SK-N-SH treated with all-trans-retinoic acid at 6 μM for 48 hours (cell line): ENCODE measurements around the gene LGALS9.
"Not testable (repeated sequence)": the region's sequence is repeated elsewhere in the genome, so short reads cannot be mapped to it uniquely, and the experiment has no call there.

Experiments
- ATAC-seq: fragments of 200-7000 bp; cut with Tn5 transposase; 3 replicates; pipeline ENCODE4 v1.9.1; 2020; ENCODE audit warnings: mild to moderate bottlenecking, moderate library complexity
- ARNTL ChIP-seq: fragments of 450-650 bp; formaldehyde crosslinking; IDR thresholded peaks from 2 replicates; pipeline ENCODE4 v1.5.0; 2020; ENCODE audit warnings: low read depth, mild to moderate bottlenecking, moderate library complexity, borderline replicate concordance
- BACH2 ChIP-seq: fragments of 250-450 bp; sonication (Bioruptor Pico); IDR thresholded peaks from 2 replicates; pipeline ENCODE4 v1.9.0; 2021; ENCODE audit warnings: mild to moderate bottlenecking, borderline replicate concordance
- CSRNP3 ChIP-seq: fragments of 250-450 bp; sonication (Bioruptor Pico); IDR thresholded peaks from 2 replicates; pipeline ENCODE4 v1.5.1; 2021; ENCODE audit warnings: mild to moderate bottlenecking, moderate library complexity
- ESRRG ChIP-seq: fragments of 250-450 bp; sonication (Bioruptor Pico); IDR thresholded peaks from 2 replicates; pipeline ENCODE4 v1.6.1; 2021; ENCODE audit warnings: mild to moderate bottlenecking
- GLIS3 ChIP-seq: fragments of 250-450 bp; sonication (Bioruptor Pico); IDR thresholded peaks from 2 replicates; pipeline ENCODE4 v1.5.0; 2020; ENCODE audit warnings: mild to moderate bottlenecking, moderate library complexity
- ISL1 ChIP-seq: fragments of 250-450 bp; sonication (Bioruptor Pico); IDR thresholded peaks from 2 replicates; pipeline ENCODE4 v2.1.2; 2022; ENCODE audit warnings: mild to moderate bottlenecking, moderate library complexity
- OSR1 ChIP-seq: fragments of 250-450 bp; sonication (Bioruptor Pico); IDR thresholded peaks from 2 replicates; pipeline ENCODE4 v1.8.0; 2022; ENCODE audit warnings: moderate library complexity, mild to moderate bottlenecking, inconsistent platforms
- PATZ1 ChIP-seq: fragments of 250-450 bp; sonication (Bioruptor Pico); IDR thresholded peaks from 2 replicates; pipeline ENCODE4 v1.8.0; 2020; ENCODE audit warnings: mild to moderate bottlenecking, moderate library complexity, borderline replicate concordance
- POU6F1 ChIP-seq: fragments of 250-450 bp; sonication (Bioruptor Pico); IDR thresholded peaks from 2 replicates; pipeline ENCODE4 v1.8.0; 2021; ENCODE audit warnings: low read depth, mild to moderate bottlenecking, moderate library complexity, borderline replicate concordance
- PPARA ChIP-seq: fragments of 250-450 bp; sonication (Bioruptor Pico); IDR thresholded peaks from 2 replicates; pipeline ENCODE4 v1.5.0; 2020; ENCODE audit warnings: mild to moderate bottlenecking, borderline replicate concordance
- RARB ChIP-seq: fragments of 250-450 bp; sonication (Bioruptor Pico); IDR thresholded peaks from 2 replicates; pipeline ENCODE4 v1.8.0; 2021; ENCODE audit warnings: mild to moderate bottlenecking, moderate library complexity
- SNAI2 ChIP-seq: fragments of 250-450 bp; sonication (Bioruptor Pico); IDR thresholded peaks from 2 replicates; pipeline ENCODE4 v1.5.0; 2020; ENCODE audit warnings: mild to moderate bottlenecking, moderate library complexity
- TCF4 ChIP-seq: fragments of 250-450 bp; sonication (Bioruptor Pico); IDR thresholded peaks from 2 replicates; pipeline ENCODE4 v1.8.0; 2021; ENCODE audit warnings: mild to moderate bottlenecking, moderate library complexity, borderline replicate concordance
- TOX ChIP-seq: fragments of 250-450 bp; sonication (Bioruptor Pico); IDR thresholded peaks from 2 replicates; pipeline ENCODE4 v1.8.0; 2021; ENCODE audit warnings: mild to moderate bottlenecking, moderate library complexity, borderline replicate concordance
- TSHZ2 ChIP-seq: fragments of 250-450 bp; sonication (Bioruptor Pico); IDR thresholded peaks from 2 replicates; pipeline ENCODE4 v1.5.0; 2020; ENCODE audit warnings: mild to moderate bottlenecking, moderate library complexity
- ZC3H10 ChIP-seq: fragments of 250-450 bp; sonication (Bioruptor Pico); IDR thresholded peaks from 2 replicates; pipeline ENCODE4 v1.5.1; 2021; ENCODE audit warnings: mild to moderate bottlenecking, moderate library complexity
- ZFP3 ChIP-seq: fragments of 250-450 bp; sonication (Bioruptor Pico); IDR thresholded peaks from 2 replicates; pipeline ENCODE4 v1.5.0; 2020; ENCODE audit warnings: mild to moderate bottlenecking, moderate library complexity
- ZFP30 ChIP-seq: fragments of 450-650 bp; formaldehyde crosslinking; IDR thresholded peaks from 2 replicates; pipeline ENCODE4 v1.5.0; 2022; ENCODE audit warnings: mild to moderate bottlenecking, moderate library complexity
- ZNF565 ChIP-seq: fragments of 450-650 bp; formaldehyde crosslinking; conservative IDR thresholded peaks from 2 replicates; pipeline ENCODE4 v1.5.0; 2020; ENCODE audit warnings: low read depth, mild to moderate bottlenecking, moderate library complexity
- ZNF70 ChIP-seq: fragments of 450-650 bp; formaldehyde crosslinking; IDR thresholded peaks from 2 replicates; pipeline ENCODE4 v1.5.0; 2020; ENCODE audit warnings: mild to moderate bottlenecking, moderate library complexity
- ZNF8 ChIP-seq: fragments of 450-650 bp; formaldehyde crosslinking; IDR thresholded peaks from 2 replicates; pipeline ENCODE4 v1.5.0; 2020; ENCODE audit warnings: mild to moderate bottlenecking, moderate library complexity

The LGALS9 gene

GRCh38 chr17:27631897-27632725 lies 1.1 kb downstream of the LGALS9 start:
- TF ChIP-seq ZNF70 (CRISPR knock-in tag) = no peak
- no peak for ATAC-seq

GRCh38 chr17:27632766-27633165 lies 1.8 kb downstream of the LGALS9 start:
- ATAC-seq = not testable (repeated sequence)

- no peak for ATAC-seq
- TF ChIP-seq GLIS3 (no peak), POU6F1 (no peak), TCF4 (CRISPR knock-in tag) (no peak), TOX (no peak), ZNF565 (CRISPR knock-in tag) (no peak), RARB (CRISPR knock-in tag) (no peak)
- TF ChIP-seq, all 23 proteins: peak for 0
Observed at GRCh38 chr17:27633312-27634025, 2.5 kb downstream of the LGALS9 start.

GRCh38 chr17:27634026-27634335 lies 3.0 kb downstream of the LGALS9 start:
- ATAC-seq = no peak
- no peak for TF ChIP-seq CSRNP3 (CRISPR knock-in tag)
- no peak for TF ChIP-seq PATZ1
- TF ChIP-seq ZFP3 = no peak
- no peak for TF ChIP-seq SNAI2
- no peak for TF ChIP-seq ARNTL (CRISPR knock-in tag)
- no peak for TF ChIP-seq ZNF70 (CRISPR knock-in tag)
- no peak for TF ChIP-seq ESRRG (CRISPR knock-in tag)
- no peak for TF ChIP-seq BACH2 (CRISPR knock-in tag)
- no peak for TF ChIP-seq RARB (CRISPR knock-in tag)
- TF ChIP-seq ZNF8 (CRISPR knock-in tag) = no peak
- TF ChIP-seq PPARA (CRISPR knock-in tag) = no peak
- TF ChIP-seq OSR1 (CRISPR knock-in tag) = no peak
- no peak for TF ChIP-seq ZNF565 (CRISPR knock-in tag)
- no peak for TF ChIP-seq TSHZ2 (CRISPR knock-in tag)

GRCh38 chr17:27634776-27635175 lies 3.8 kb downstream of the LGALS9 start:
- ATAC-seq = no peak
- TF ChIP-seq RARB (CRISPR knock-in tag) (no peak), SNAI2 (no peak), ZNF565 (CRISPR knock-in tag) (no peak), ESRRG (CRISPR knock-in tag) (no peak), ISL1 (CRISPR knock-in tag) (no peak), ZFP30 (no peak), ZNF70 (CRISPR knock-in tag) (no peak), ARNTL (CRISPR knock-in tag) (no peak), GLIS3 (no peak), ZNF8 (CRISPR knock-in tag) (no peak), TCF4 (CRISPR knock-in tag) (no peak), ZFP3 (no peak), ZC3H10 (CRISPR knock-in tag) (no peak), POU6F1 (no peak), TOX (no peak)
